GM19351 (cell line): ENCODE data around the gene MTX1.

ENCODE experiments used
- ATAC-seq: cut with Tn5 transposase; IDR thresholded peaks from one replicate; pipeline ENCODE4 v1.9.1; 2021; ENCODE audit warnings: mild to moderate bottlenecking, moderate library complexity; ENCODE audit not compliant: unreplicated experiment

The MTX1 gene

GRCh38 chr1:155174324-155175280 lies 33.9 kb upstream of the MTX1 start:
- no peak for ATAC-seq

GRCh38 chr1:155175281-155175926 lies 33.1 kb upstream of the MTX1 start:
- no peak for ATAC-seq

- no peak for ATAC-seq
Measured at GRCh38 chr1:155175927-155176371, 32.5 kb upstream of the MTX1 start.

GRCh38 chr1:155176544-155177071 lies 31.9 kb upstream of the MTX1 start:
- no peak for ATAC-seq

GRCh38 chr1:155177192-155177917 lies 31.1 kb upstream of the MTX1 start:
- no peak for ATAC-seq

- no peak for ATAC-seq
Measured at GRCh38 chr1:155177918-155178281, 30.6 kb upstream of the MTX1 start.

- ATAC-seq = no peak
Measured at GRCh38 chr1:155178441-155179111, 29.9 kb upstream of the MTX1 start.

- no peak for ATAC-seq
Measured at GRCh38 chr1:155179112-155180031, 29.1 kb upstream of the MTX1 start.

GRCh38 chr1:155181371-155182051 lies 27.0 kb upstream of the MTX1 start:
- ATAC-seq = no peak

- no peak for ATAC-seq
Measured at GRCh38 chr1:155182052-155182550, 26.4 kb upstream of the MTX1 start.

- no peak for ATAC-seq
Measured at GRCh38 chr1:155183775-155184221, 24.7 kb upstream of the MTX1 start.

- ATAC-seq = no peak
Measured at GRCh38 chr1:155184351-155184811, 24.1 kb upstream of the MTX1 start.

GRCh38 chr1:155184835-155185782 lies 23.4 kb upstream of the MTX1 start:
- ATAC-seq = peak; percentile 86

- no peak for ATAC-seq
Measured at GRCh38 chr1:155185783-155186066, 22.8 kb upstream of the MTX1 start.

GRCh38 chr1:155186067-155186793 lies 22.3 kb upstream of the MTX1 start:
- ATAC-seq = no peak

- no peak for ATAC-seq
Measured at GRCh38 chr1:155186794-155187455, 21.6 kb upstream of the MTX1 start.
